Measurements from ENCODE around the gene KCNB1. TPM values are rescaled to one million over a fixed set of nuclear protein-coding genes. Genes with fewer than 3 reads are reported as not detected.

KCNB1 gene
- total RNA-seq, 1 donor from 2014 or later, result not detected

- ChIA-PET CTCF (no interaction called here), POLR2A (no interaction called here)
- Mint-ChIP-seq H3K4me3 (no peak overlapping the region), H3K27me3 (peaks cover 22% of the 10 kb centered on the region), H3K4me1 (no peaks in the 10 kb centered on the region), H3K27ac (no peak overlapping the region), H3K36me3 (ENCODE audit: low read depth) (no peaks in the 10 kb centered on the region), H3K9me3 (no peaks in the 10 kb centered on the region)
- TF ChIP-seq CTCF (IDR thresholded peaks at IDR 0.05), result no peak
- intact Hi-C loops (cut with micrococcal nuclease), result no loop called here
- ATAC-seq (ENCODE audit: low read depth) (peak; percentile 42), DNase-seq (no peak)
Measured at GRCh38 chr20:49385465-49385864, 97.0 kb downstream of the KCNB1 start.

- Mint-ChIP-seq H3K4me3 (no peak overlapping the region), H3K4me1 (no peaks in the 10 kb centered on the region), H3K9me3 (no peaks in the 10 kb centered on the region), H3K36me3 (ENCODE audit: low read depth) (no peaks in the 10 kb centered on the region), H3K27me3 (peaks cover 23% of the 10 kb centered on the region), H3K27ac (no peak overlapping the region)
- no peak for TF ChIP-seq CTCF (IDR thresholded peaks at IDR 0.05)
- no peak for ATAC-seq (ENCODE audit: low read depth)
- intact Hi-C loops (cut with micrococcal nuclease), result no loop called here
- ChIA-PET POLR2A (no interaction called here), CTCF (no interaction called here)
- DNase-seq, result peak; percentile 20
Measured at GRCh38 chr20:49384437-49385434, 97.7 kb downstream of the KCNB1 start.

GRCh38 chr20:49381558-49382493 lies 100.6 kb downstream of the KCNB1 start:
- intact Hi-C loops (cut with micrococcal nuclease), result no loop called here
- ChIA-PET CTCF (interaction anchor here (1.0 kb wide), 1 partner anchor 11 kb away, joined by 4 read pairs; no protein-coding TSS in a partner anchor), POLR2A (no interaction called here)
- no peaks in the 10 kb centered on the region for H3K9me3 Mint-ChIP-seq
- DNase-seq (no peak), ATAC-seq (ENCODE audit: low read depth) (no peak)
- no peaks in the 10 kb centered on the region for H3K36me3 Mint-ChIP-seq (ENCODE audit: low read depth)
- no peak overlapping the region for H3K4me3 Mint-ChIP-seq
- H3K4me1 Mint-ChIP-seq, result no peaks in the 10 kb centered on the region
- H3K27me3 Mint-ChIP-seq, result peaks cover 19% of the 10 kb centered on the region
- no peak overlapping the region for H3K27ac Mint-ChIP-seq
- no peak for TF ChIP-seq CTCF (IDR thresholded peaks at IDR 0.05)

GRCh38 chr20:49380337-49380780 lies 102.1 kb downstream of the KCNB1 start:
- Mint-ChIP-seq H3K4me3 (no peak overlapping the region), H3K27ac (no peak overlapping the region), H3K27me3 (peaks cover 19% of the 10 kb centered on the region), H3K4me1 (no peaks in the 10 kb centered on the region), H3K9me3 (no peaks in the 10 kb centered on the region), H3K36me3 (ENCODE audit: low read depth) (no peaks in the 10 kb centered on the region)
- intact Hi-C loops (cut with micrococcal nuclease), result no loop called here
- ATAC-seq (ENCODE audit: low read depth) (no peak), DNase-seq (no peak)
- TF ChIP-seq CTCF (IDR thresholded peaks at IDR 0.05), result no peak
- ChIA-PET CTCF (no interaction called here), POLR2A (no interaction called here)

GRCh38 chr20:49379338-49379737 lies 103.1 kb downstream of the KCNB1 start:
- H3K27me3 Mint-ChIP-seq, result peaks cover 16% of the 10 kb centered on the region
- no peak for ATAC-seq (ENCODE audit: low read depth)
- CTCF ChIA-PET, result no interaction called here

More at GRCh38 chr20:49379338-49379737, 103.1 kb downstream of the KCNB1 start:
- Mint-ChIP-seq H3K27ac (no peak overlapping the region), H3K4me1 (no peaks in the 10 kb centered on the region), H3K4me3 (no peak overlapping the region), H3K9me3 (no peaks in the 10 kb centered on the region), H3K36me3 (ENCODE audit: low read depth) (no peaks in the 10 kb centered on the region)
- intact Hi-C loops (cut with micrococcal nuclease), result no loop called here
- DNase-seq, result no peak
- TF ChIP-seq CTCF (IDR thresholded peaks at IDR 0.05), result no peak
- POLR2A ChIA-PET, result no interaction called here
